DND-41 (cell line): ENCODE data around the gene DDN.
A peak's percentile ranks its signal among the peaks of the same experiment; 100 is the strongest.

ENCODE experiments used
- ATAC-seq: fragments of 200-7000 bp; cut with Tn5 transposase; 3 replicates; pipeline ENCODE4 v1.9.1; 2021; ENCODE audit warnings: low read depth; ENCODE audit not compliant: insufficient read depth
- DNase-seq: peaks from one replicate; pipeline ENCODE4 v3.0.0-alpha.2; 2020
- H2AFZ ChIP-seq: 2 replicates; pipeline ENCODE4 v1.6.0; 2012; ENCODE audit warnings: low read depth, low read length
- H3K27ac ChIP-seq: 2 replicates; pipeline ENCODE4 v1.5.1; 2012; ENCODE audit warnings: low read length, inconsistent platforms
- H3K27me3 ChIP-seq: fragments of 200-600 bp; sonication (generic); 2 replicates; pipeline ENCODE4 v1.6.0; 2012; ENCODE audit warnings: low read length, mild to moderate bottlenecking, inconsistent platforms; ENCODE audit not compliant: insufficient read depth, poor library complexity
- H3K36me3 ChIP-seq: 2 replicates; pipeline ENCODE4 v1.5.1; 2012; ENCODE audit warnings: low read length, inconsistent platforms; ENCODE audit not compliant: insufficient read depth
- H3K4me1 ChIP-seq: 2 replicates; pipeline ENCODE4 v1.5.1; 2012; ENCODE audit warnings: mild to moderate bottlenecking, low read length; ENCODE audit not compliant: insufficient read depth
- H3K4me2 ChIP-seq: 2 replicates; pipeline ENCODE4 v1.6.0; 2012; ENCODE audit warnings: mild to moderate bottlenecking, moderate library complexity, low read length, inconsistent platforms; ENCODE audit not compliant: insufficient read depth
- H3K4me3 ChIP-seq, 2 experiments: fragments of 200-600 bp in 1 of 2; shearing (Covaris generic) in 1 of 2; 2 replicates each; pipeline ENCODE4 v1.5.1; 2012 to 2016; ENCODE audit warnings: inconsistent platforms in 2 of 2, low read length in 2 of 2, mild to moderate bottlenecking in 2 of 2, low read depth in 1 of 2, moderate library complexity in 1 of 2
- H3K79me2 ChIP-seq: 2 replicates; pipeline ENCODE4 v1.6.0; 2012; ENCODE audit warnings: low read length, inconsistent platforms; ENCODE audit not compliant: insufficient read depth
- H3K9ac ChIP-seq: 2 replicates; pipeline ENCODE4 v1.6.0; 2012; ENCODE audit warnings: low read depth, mild to moderate bottlenecking, inconsistent platforms, low read length, moderate library complexity
- H3K9me3 ChIP-seq: 2 replicates; pipeline ENCODE4 v1.5.1; 2012; ENCODE audit warnings: low read length, moderate library complexity, mild to moderate bottlenecking, inconsistent platforms; ENCODE audit not compliant: insufficient read depth, severe bottlenecking
- H4K20me1 ChIP-seq: 2 replicates; pipeline ENCODE4 v1.6.0; 2012; ENCODE audit warnings: low read length; ENCODE audit not compliant: insufficient read depth
- EZH2 ChIP-seq: IDR thresholded peaks from 3 replicates; pipeline ENCODE4 v1.6.1; 2012; ENCODE audit warnings: borderline replicate concordance, low read depth, mild to moderate bottlenecking, moderate library complexity, low read length, inconsistent platforms; ENCODE audit not compliant: severe bottlenecking
- TF ChIP-seq, protein P1 (sequence below): IDR thresholded peaks from 2 replicates; pipeline ENCODE4 v1.5.1; 2012; ENCODE audit warnings: borderline replicate concordance, low read length, moderate library complexity, mild to moderate bottlenecking; ENCODE audit not compliant: poor library complexity, severe bottlenecking; ENCODE audit errors: extremely low read depth

Gene DDN

GRCh38 chr12:49031573-49032161 lies 32.5 kb upstream of the DDN start:
- Histone ChIP-seq H3K36me3 (peaks cover 95% of the 10 kb centered on the region), H3K9ac (no peak overlapping the region), H3K4me2 (no peak overlapping the region), H3K27me3 (no peaks in the 10 kb centered on the region), H3K79me2 (no peaks in the 10 kb centered on the region; the same call in 1 of the 2 replicates), H3K4me1 (no peaks in the 10 kb centered on the region), H3K27ac (no peak overlapping the region), H3K9me3 (no peaks in the 10 kb centered on the region), H2AFZ (no peak overlapping the region), H4K20me1 (peaks cover 53% of the 10 kb centered on the region), H3K4me3 (no peak overlapping the region)
- ATAC-seq (peak; percentile 14; the same call in 1 of the 3 replicates), DNase-seq (no peak)
- no peak for TF ChIP-seq EZH2
- TF ChIP-seq, protein P1, sequence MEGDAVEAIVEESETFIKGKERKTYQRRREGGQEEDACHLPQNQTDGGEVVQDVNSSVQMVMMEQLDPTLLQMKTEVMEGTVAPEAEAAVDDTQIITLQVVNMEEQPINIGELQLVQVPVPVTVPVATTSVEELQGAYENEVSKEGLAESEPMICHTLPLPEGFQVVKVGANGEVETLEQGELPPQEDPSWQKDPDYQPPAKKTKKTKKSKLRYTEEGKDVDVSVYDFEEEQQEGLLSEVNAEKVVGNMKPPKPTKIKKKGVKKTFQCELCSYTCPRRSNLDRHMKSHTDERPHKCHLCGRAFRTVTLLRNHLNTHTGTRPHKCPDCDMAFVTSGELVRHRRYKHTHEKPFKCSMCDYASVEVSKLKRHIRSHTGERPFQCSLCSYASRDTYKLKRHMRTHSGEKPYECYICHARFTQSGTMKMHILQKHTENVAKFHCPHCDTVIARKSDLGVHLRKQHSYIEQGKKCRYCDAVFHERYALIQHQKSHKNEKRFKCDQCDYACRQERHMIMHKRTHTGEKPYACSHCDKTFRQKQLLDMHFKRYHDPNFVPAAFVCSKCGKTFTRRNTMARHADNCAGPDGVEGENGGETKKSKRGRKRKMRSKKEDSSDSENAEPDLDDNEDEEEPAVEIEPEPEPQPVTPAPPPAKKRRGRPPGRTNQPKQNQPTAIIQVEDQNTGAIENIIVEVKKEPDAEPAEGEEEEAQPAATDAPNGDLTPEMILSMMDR = no peak

- Histone ChIP-seq H3K27me3 (no peaks in the 10 kb centered on the region), H3K9me3 (no peaks in the 10 kb centered on the region), H3K4me1 (no peaks in the 10 kb centered on the region), H3K9ac (no peak overlapping the region), H3K27ac (no peak overlapping the region), H2AFZ (no peak overlapping the region), H4K20me1 (peaks cover 59% of the 10 kb centered on the region), H3K4me3 (no peak overlapping the region), H3K4me2 (no peak overlapping the region), H3K36me3 (peaks cover 98% of the 10 kb centered on the region), H3K79me2 (peaks cover 4% of the 10 kb centered on the region; the same call in 1 of the 2 replicates)
- ATAC-seq (0 out of 3 replicates have a peak, but pooled peaks have one; percentile 10), DNase-seq (no peak)
- TF ChIP-seq, protein P1 = no peak
- TF ChIP-seq EZH2 = no peak
These were observed 31.8 kb upstream of the DDN start for GRCh38 chr12:49030714-49031572.

- no peak for TF ChIP-seq EZH2
- TF ChIP-seq, protein P1 = no peak
- DNase-seq (no peak), ATAC-seq (no peak)
- peaks cover 4% of the 10 kb centered on the region; the same call in 1 of the 2 replicates for H3K79me2 ChIP-seq
- H4K20me1 ChIP-seq = peaks cover 59% of the 10 kb centered on the region
- no peaks in the 10 kb centered on the region for H3K4me1 ChIP-seq
- H3K4me3 ChIP-seq = no peak overlapping the region
- H3K27ac ChIP-seq = no peak overlapping the region
- no peak overlapping the region for H3K9ac ChIP-seq
- no peak overlapping the region for H3K4me2 ChIP-seq
- no peaks in the 10 kb centered on the region for H3K9me3 ChIP-seq
- no peaks in the 10 kb centered on the region for H3K27me3 ChIP-seq
- no peak overlapping the region for H2AFZ ChIP-seq
- peaks cover 99% of the 10 kb centered on the region for H3K36me3 ChIP-seq
These were observed 30.9 kb upstream of the DDN start for GRCh38 chr12:49030119-49030518.
